Endodermal cell (in vitro differentiated cells): ENCODE measurements around the gene CEP170B. TPM values are rescaled to one million over a fixed set of nuclear protein-coding genes. Genes with fewer than 3 reads are reported as not detected.
A peak's percentile ranks its signal among the peaks of the same experiment; 100 is the strongest.

Source experiments
- DNase-seq: peaks from one replicate; pipeline ENCODE4 v3.0.0-alpha.2; 2017
- H3K27ac ChIP-seq: 2 replicates; pipeline ENCODE4 v1.5.1; 2013; ENCODE audit warnings: mild to moderate bottlenecking, low read depth, low read length, moderate library complexity
- H3K27me3 ChIP-seq: 2 replicates; pipeline ENCODE4 v1.6.1; 2013; ENCODE audit warnings: mild to moderate bottlenecking, low read length, moderate library complexity; ENCODE audit not compliant: insufficient read depth, control insufficient read depth, poor library complexity, severe bottlenecking
- H3K36me3 ChIP-seq: 2 replicates; pipeline ENCODE4 v1.7.0; 2013; ENCODE audit warnings: mild to moderate bottlenecking, low read length, moderate library complexity; ENCODE audit not compliant: control insufficient read depth, insufficient read depth
- H3K4me1 ChIP-seq: one replicate; pipeline ENCODE4 v1.7.0; 2013; ENCODE audit warnings: low read length; ENCODE audit not compliant: control insufficient read depth, insufficient read depth
- H3K4me3 ChIP-seq: 2 replicates; pipeline ENCODE4 v1.5.1; 2013; ENCODE audit warnings: mild to moderate bottlenecking, low read length, moderate library complexity
- H3K9ac ChIP-seq: 2 replicates; pipeline ENCODE4 v1.6.1; 2013; ENCODE audit warnings: mild to moderate bottlenecking, low read length, moderate library complexity; ENCODE audit not compliant: poor library complexity, severe bottlenecking; ENCODE audit errors: extremely low read depth
- H3K9me3 ChIP-seq: 2 replicates; pipeline ENCODE4 v1.6.1; 2013; ENCODE audit warnings: mild to moderate bottlenecking, low read length, moderate library complexity; ENCODE audit not compliant: control insufficient read depth
- H3K27ac Mint-ChIP-seq: 2 replicates; pipeline ENCODE4 v1.8.0; 2020; ENCODE audit warnings: mixed read lengths
- H3K27me3 Mint-ChIP-seq: 2 replicates; pipeline ENCODE4 v1.8.0; 2021; ENCODE audit warnings: mild to moderate bottlenecking, mixed read lengths; ENCODE audit not compliant: insufficient read depth
- H3K36me3 Mint-ChIP-seq: 2 replicates; pipeline ENCODE4 v1.8.0; 2020; ENCODE audit warnings: low read depth, mixed read lengths
- H3K4me1 Mint-ChIP-seq: 2 replicates; pipeline ENCODE4 v1.8.0; 2020; ENCODE audit warnings: mixed read lengths
- H3K4me3 Mint-ChIP-seq: 2 replicates; pipeline ENCODE4 v1.8.0; 2020; ENCODE audit warnings: mild to moderate bottlenecking, moderate library complexity, mixed read lengths
- H3K9me3 Mint-ChIP-seq: 2 replicates; pipeline ENCODE4 v1.8.0; 2020; ENCODE audit warnings: mild to moderate bottlenecking, mixed read lengths
- WGBS, 2 experiments: methylation state at CpG; one replicate each; pipeline versions ENCODE4 v1.1.5 to v1.1.7; 2013; ENCODE audit warnings: missing lambda C conversion rate in 2 of 2, mixed read lengths in 1 of 2; ENCODE audit not compliant: insufficient coverage in 1 of 2, insufficient read length in 1 of 2; 5-methylcytosine and 5-hydroxymethylcytosine counted together
- total RNA-seq, 2 donors: library from RNA; stranded (reverse); fragmentation: NEBNext Ultra II Directional in 1 of 2; extraction: Animal tissue kit (Norgen Biotek cat#: 25700) in 1 of 2; gene quantifications; 2 replicates in 1 of 2; 3 replicates in 1 of 2; pipeline ENCODE4 v1.2.1, GENCODE V29; 2021
- TF ChIP-seq, protein P1 (sequence below): fragments of 200-600 bp; sonication (generic); conservative IDR thresholded peaks from 2 replicates; pipeline ENCODE4 v1.5.0; 2021; ENCODE audit warnings: antibody characterized with exemption, mild to moderate bottlenecking

Gene CEP170B
- total RNA-seq, 2 donors from 2014 or later = 38.9 to 43.1 TPM

- H3K27me3 ChIP-seq = no peaks in the 10 kb centered on the region
- no peak overlapping the region for H3K27ac ChIP-seq
- no peak overlapping the region for H3K4me3 ChIP-seq
- peak; percentile 29 for DNase-seq
- H3K27me3 Mint-ChIP-seq = no peaks in the 10 kb centered on the region
- H3K36me3 Mint-ChIP-seq = no peaks in the 10 kb centered on the region
- no peak overlapping the region for H3K4me3 Mint-ChIP-seq
- no peaks in the 10 kb centered on the region for H3K9me3 Mint-ChIP-seq
- no peak overlapping the region for H3K9ac ChIP-seq
- no peaks in the 10 kb centered on the region for H3K36me3 ChIP-seq
- H3K27ac Mint-ChIP-seq = no peak overlapping the region
- no peaks in the 10 kb centered on the region for H3K4me1 Mint-ChIP-seq
- TF ChIP-seq, protein P1, sequence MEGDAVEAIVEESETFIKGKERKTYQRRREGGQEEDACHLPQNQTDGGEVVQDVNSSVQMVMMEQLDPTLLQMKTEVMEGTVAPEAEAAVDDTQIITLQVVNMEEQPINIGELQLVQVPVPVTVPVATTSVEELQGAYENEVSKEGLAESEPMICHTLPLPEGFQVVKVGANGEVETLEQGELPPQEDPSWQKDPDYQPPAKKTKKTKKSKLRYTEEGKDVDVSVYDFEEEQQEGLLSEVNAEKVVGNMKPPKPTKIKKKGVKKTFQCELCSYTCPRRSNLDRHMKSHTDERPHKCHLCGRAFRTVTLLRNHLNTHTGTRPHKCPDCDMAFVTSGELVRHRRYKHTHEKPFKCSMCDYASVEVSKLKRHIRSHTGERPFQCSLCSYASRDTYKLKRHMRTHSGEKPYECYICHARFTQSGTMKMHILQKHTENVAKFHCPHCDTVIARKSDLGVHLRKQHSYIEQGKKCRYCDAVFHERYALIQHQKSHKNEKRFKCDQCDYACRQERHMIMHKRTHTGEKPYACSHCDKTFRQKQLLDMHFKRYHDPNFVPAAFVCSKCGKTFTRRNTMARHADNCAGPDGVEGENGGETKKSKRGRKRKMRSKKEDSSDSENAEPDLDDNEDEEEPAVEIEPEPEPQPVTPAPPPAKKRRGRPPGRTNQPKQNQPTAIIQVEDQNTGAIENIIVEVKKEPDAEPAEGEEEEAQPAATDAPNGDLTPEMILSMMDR = no peak
- 95 to 100% methylated on average over 3 of the region's 4 CpGs for WGBS, 2 experiments
- no peaks in the 10 kb centered on the region for H3K4me1 ChIP-seq
- no peaks in the 10 kb centered on the region for H3K9me3 ChIP-seq
Observed at GRCh38 chr14:104891121-104891551, 26.1 kb downstream of the CEP170B start.

GRCh38 chr14:104891664-104892530 lies 26.8 kb downstream of the CEP170B start:
- Mint-ChIP-seq H3K4me1 (no peaks in the 10 kb centered on the region), H3K4me3 (no peak overlapping the region), H3K27ac (no peak overlapping the region), H3K9me3 (no peaks in the 10 kb centered on the region), H3K27me3 (no peaks in the 10 kb centered on the region), H3K36me3 (no peaks in the 10 kb centered on the region)
- Histone ChIP-seq H3K9me3 (no peaks in the 10 kb centered on the region), H3K27ac (no peak overlapping the region), H3K9ac (no peak overlapping the region), H3K4me1 (no peaks in the 10 kb centered on the region), H3K4me3 (no peak overlapping the region), H3K36me3 (no peaks in the 10 kb centered on the region), H3K27me3 (no peaks in the 10 kb centered on the region)
- 87 to 91% methylated on average over 7 to 13 of the region's 13 CpGs for WGBS, 2 experiments
- DNase-seq = peak; percentile 45
- TF ChIP-seq, protein P1 = no peak

DNA sequence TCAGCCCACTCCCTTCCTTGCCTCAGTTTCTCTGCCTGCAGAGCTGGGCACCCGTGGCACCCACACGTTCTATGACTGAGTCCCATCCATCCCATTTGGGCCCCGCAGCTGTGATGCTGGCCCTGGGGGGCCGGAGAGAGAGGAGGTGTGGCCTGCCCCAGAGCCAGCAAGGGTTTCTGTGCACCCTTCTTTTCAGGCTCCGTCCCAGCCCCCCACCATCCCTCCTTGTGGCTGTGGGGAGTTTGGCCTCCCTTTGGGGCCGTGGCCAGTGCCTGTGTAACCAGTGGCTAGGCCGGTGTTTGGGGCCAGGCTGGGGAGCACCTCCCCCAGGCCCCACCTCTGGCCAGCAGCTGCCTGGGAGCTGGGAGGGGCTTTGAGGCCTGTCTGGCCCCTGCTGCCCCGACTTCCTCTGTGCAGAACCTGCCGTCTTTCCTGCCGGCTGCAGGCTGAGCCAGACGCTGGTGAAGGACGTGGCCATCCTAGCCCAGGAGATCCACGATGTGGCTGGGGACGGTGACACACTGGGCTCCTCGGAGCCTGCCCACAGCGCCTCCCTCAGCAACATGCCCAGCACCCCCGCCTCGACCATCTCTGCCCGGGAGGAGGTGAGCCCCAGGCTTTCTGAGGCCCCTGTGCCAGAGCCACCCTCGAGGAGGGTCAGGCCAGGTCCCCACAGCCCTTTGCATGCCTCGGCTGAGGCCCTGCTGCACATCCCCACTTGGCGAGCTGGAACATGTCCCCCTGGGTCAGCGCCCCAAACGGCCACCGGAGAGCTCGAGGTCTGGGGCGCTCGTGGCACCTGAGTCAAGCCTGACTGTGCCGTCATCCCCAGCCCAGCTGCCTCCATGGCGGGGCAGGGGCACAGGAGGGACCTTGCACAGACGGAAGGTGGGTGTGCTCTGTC lies 27.7 kb downstream of the CEP170B start:
- H3K9me3 ChIP-seq = no peaks in the 10 kb centered on the region
- H3K4me1 Mint-ChIP-seq = no peaks in the 10 kb centered on the region
- no peak overlapping the region for H3K9ac ChIP-seq
- no peak overlapping the region for H3K27ac ChIP-seq
- no peak overlapping the region for H3K27ac Mint-ChIP-seq
- H3K27me3 ChIP-seq = no peaks in the 10 kb centered on the region
- H3K4me3 ChIP-seq = no peak overlapping the region
- TF ChIP-seq, protein P1 = no peak
- WGBS, 2 experiments = 81 to 89% methylated on average over 18 to 31 of the region's 31 CpGs
- no peaks in the 10 kb centered on the region for H3K36me3 ChIP-seq
- H3K36me3 Mint-ChIP-seq = no peaks in the 10 kb centered on the region
- H3K27me3 Mint-ChIP-seq = no peaks in the 10 kb centered on the region
- no peaks in the 10 kb centered on the region for H3K9me3 Mint-ChIP-seq
- no peak overlapping the region for H3K4me3 Mint-ChIP-seq
- DNase-seq = peak; percentile 49
- no peaks in the 10 kb centered on the region for H3K4me1 ChIP-seq
